IMR-90 (cell line): ENCODE measurements around the gene ST3GAL5.

ENCODE experiments used
- CEBPB ChIP-seq: IDR thresholded peaks from 2 replicates; pipeline ENCODE4 v1.6.1; 2012; ENCODE audit warnings: low read depth, low read length, improper control_type of control experiment
- FOS ChIP-seq: fragments of 150-350 bp; IDR thresholded peaks from 2 replicates; pipeline ENCODE4 v1.6.1; 2016; ENCODE audit warnings: low read depth, low read length
- MAFK ChIP-seq: IDR thresholded peaks from 2 replicates; pipeline ENCODE4 v1.6.1; 2012; ENCODE audit warnings: low read depth, low read length, improper control_type of control experiment
- MAZ ChIP-seq: IDR thresholded peaks from 2 replicates; pipeline ENCODE4 v1.6.1; 2012; ENCODE audit warnings: low read depth, mild to moderate bottlenecking, low read length, improper control_type of control experiment, moderate library complexity, borderline replicate concordance
- POLR2A ChIP-seq: IDR thresholded peaks from 2 replicates; pipeline ENCODE4 v1.6.1; 2012; ENCODE audit warnings: mild to moderate bottlenecking, low read depth, low read length
- RAD21 ChIP-seq: IDR thresholded peaks from 2 replicates; pipeline ENCODE4 v1.6.1; 2012; ENCODE audit warnings: low read length, improper control_type of control experiment
- RCOR1 ChIP-seq: IDR thresholded peaks from 2 replicates; pipeline ENCODE4 v1.6.1; 2012; ENCODE audit warnings: mild to moderate bottlenecking, low read length, improper control_type of control experiment; ENCODE audit not compliant: insufficient replicate concordance
- RFX5 ChIP-seq: IDR thresholded peaks from 2 replicates; pipeline ENCODE4 v1.8.0; 2012; ENCODE audit warnings: low read depth, mild to moderate bottlenecking, low read length, moderate library complexity
- SMC3 ChIP-seq: fragments of 150-350 bp; IDR thresholded peaks from 2 replicates; pipeline ENCODE4 v1.6.1; 2016; ENCODE audit warnings: low read depth, mild to moderate bottlenecking, antibody characterized with exemption, low read length, moderate library complexity
- USF2 ChIP-seq: fragments of 150-350 bp; IDR thresholded peaks from 2 replicates; pipeline ENCODE4 v1.6.1; 2017; ENCODE audit warnings: mild to moderate bottlenecking, antibody characterized with exemption, low read length, low read depth
- TF ChIP-seq, protein P1 (sequence below): conservative IDR thresholded peaks from 2 replicates; pipeline ENCODE4 v1.5.1; 2012; ENCODE audit warnings: mild to moderate bottlenecking, low read depth, low read length, improper control_type of control experiment

GRCh38 chr2:85888020-85888683, 638 bp downstream of the ST3GAL5 start:
- TF ChIP-seq POLR2A (no peak), USF2 (no peak), SMC3 (no peak), CEBPB (no peak), RFX5 (no peak), RCOR1 (no peak), RAD21 (no peak), FOS (no peak), MAFK (no peak), MAZ (no peak)
- TF ChIP-seq, protein P1, sequence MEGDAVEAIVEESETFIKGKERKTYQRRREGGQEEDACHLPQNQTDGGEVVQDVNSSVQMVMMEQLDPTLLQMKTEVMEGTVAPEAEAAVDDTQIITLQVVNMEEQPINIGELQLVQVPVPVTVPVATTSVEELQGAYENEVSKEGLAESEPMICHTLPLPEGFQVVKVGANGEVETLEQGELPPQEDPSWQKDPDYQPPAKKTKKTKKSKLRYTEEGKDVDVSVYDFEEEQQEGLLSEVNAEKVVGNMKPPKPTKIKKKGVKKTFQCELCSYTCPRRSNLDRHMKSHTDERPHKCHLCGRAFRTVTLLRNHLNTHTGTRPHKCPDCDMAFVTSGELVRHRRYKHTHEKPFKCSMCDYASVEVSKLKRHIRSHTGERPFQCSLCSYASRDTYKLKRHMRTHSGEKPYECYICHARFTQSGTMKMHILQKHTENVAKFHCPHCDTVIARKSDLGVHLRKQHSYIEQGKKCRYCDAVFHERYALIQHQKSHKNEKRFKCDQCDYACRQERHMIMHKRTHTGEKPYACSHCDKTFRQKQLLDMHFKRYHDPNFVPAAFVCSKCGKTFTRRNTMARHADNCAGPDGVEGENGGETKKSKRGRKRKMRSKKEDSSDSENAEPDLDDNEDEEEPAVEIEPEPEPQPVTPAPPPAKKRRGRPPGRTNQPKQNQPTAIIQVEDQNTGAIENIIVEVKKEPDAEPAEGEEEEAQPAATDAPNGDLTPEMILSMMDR = no peak
